ENCODE data around the gene KLHDC10.
"Not testable (repeated sequence)": the region's sequence is repeated elsewhere in the genome, so short reads cannot be mapped to it uniquely, and the experiment has no call there.

KLHDC10 gene

GRCh38 chr7:130079846-130080394 lies 9.6 kb downstream of the KLHDC10 start:
- DNase-seq: no peak

- not testable (repeated sequence) for DNase-seq
These were observed 13.2 kb downstream of the KLHDC10 start for GRCh38 chr7:130083497-130083896.

GRCh38 chr7:130084037-130084875 lies 13.9 kb downstream of the KLHDC10 start:
- DNase-seq: no peak

- DNase-seq: not testable (repeated sequence)
These were observed 14.9 kb downstream of the KLHDC10 start for GRCh38 chr7:130085235-130085634.

- DNase-seq: no peak
These were observed 16.6 kb downstream of the KLHDC10 start for GRCh38 chr7:130086938-130087337.

GRCh38 chr7:130087364-130087763 lies 17.0 kb downstream of the KLHDC10 start:
- DNase-seq: no peak

GRCh38 chr7:130090745-130091532 lies 20.6 kb downstream of the KLHDC10 start:
- DNase-seq: no peak

GRCh38 chr7:130091999-130092398 lies 21.7 kb downstream of the KLHDC10 start:
- DNase-seq: no peak

- no peak for DNase-seq
These were observed 22.3 kb downstream of the KLHDC10 start for GRCh38 chr7:130092598-130092997.

- DNase-seq: no peak
These were observed 25.5 kb downstream of the KLHDC10 start for GRCh38 chr7:130095812-130096211.

GRCh38 chr7:130096243-130096827 lies 26.0 kb downstream of the KLHDC10 start:
- no peak for DNase-seq

GRCh38 chr7:130099331-130099730 lies 29.0 kb downstream of the KLHDC10 start:
- DNase-seq: no peak

GRCh38 chr7:130102588-130102987 lies 32.3 kb downstream of the KLHDC10 start:
- no peak for DNase-seq

- DNase-seq: no peak
These were observed 37.8 kb downstream of the KLHDC10 start for GRCh38 chr7:130107949-130108674.

- DNase-seq: no peak
These were observed 38.5 kb downstream of the KLHDC10 start for GRCh38 chr7:130108809-130109208.

- DNase-seq: no peak
These were observed 41.8 kb downstream of the KLHDC10 start for GRCh38 chr7:130112093-130112492.

- no peak for DNase-seq
These were observed 42.5 kb downstream of the KLHDC10 start for GRCh38 chr7:130112662-130113425.

GRCh38 chr7:130113426-130113805 lies 43.1 kb downstream of the KLHDC10 start:
- not testable (repeated sequence) for DNase-seq

GRCh38 chr7:130113887-130114286 lies 43.6 kb downstream of the KLHDC10 start:
- no peak for DNase-seq

GRCh38 chr7:130114374-130114773 lies 44.0 kb downstream of the KLHDC10 start:
- no peak for DNase-seq

- DNase-seq: no peak
These were observed 44.4 kb downstream of the KLHDC10 start for GRCh38 chr7:130114776-130115175.

- DNase-seq: no peak
These were observed 48.0 kb downstream of the KLHDC10 start for GRCh38 chr7:130118294-130118693.

Measured in NCI-H1417 treated with DMSO at 0.1 percent for 48 hours (cell line).